Measurements from ENCODE around the gene LZTS3. TPM values are rescaled to one million over a fixed set of nuclear protein-coding genes. Genes with fewer than 3 reads are reported as not detected.

The LZTS3 gene
- total RNA-seq, 2 donors from 2014 or later: 26.8 to 27.7 TPM

GRCh38 chr20:3203315-3204123, 30.2 kb upstream of the LZTS3 start:
- Mint-ChIP-seq H3K4me3 (peak overlapping the region; percentile 94), H3K27me3 (ENCODE audit: insufficient read depth) (no peaks in the 10 kb centered on the region), H3K27ac (peak overlapping the region; percentile 96), H3K4me1 (peaks cover 6% of the 10 kb centered on the region), H3K9me3 (no peaks in the 10 kb centered on the region), H3K36me3 (ENCODE audit: low read depth) (peaks cover 33% of the 10 kb centered on the region)
- WGBS, 2 experiments (ENCODE audit: insufficient coverage in 1 of 2, insufficient read length in 1 of 2): 19 to 32% methylated on average over 19 to 31 of the region's 31 CpGs
- Histone ChIP-seq H3K9ac (ENCODE audit: extremely low read depth, low read length, poor library complexity, severe bottlenecking) (peak overlapping the region; percentile 67), H3K4me1 (ENCODE audit: control insufficient read depth, insufficient read depth, low read length) (no peaks in the 10 kb centered on the region), H3K27me3 (ENCODE audit: control insufficient read depth, insufficient read depth, low read length, poor library complexity, severe bottlenecking) (no peaks in the 10 kb centered on the region), H3K4me3 (ENCODE audit: low read length) (peak overlapping the region; percentile 95), H3K27ac (ENCODE audit: low read depth, low read length) (no peak overlapping the region), H3K9me3 (ENCODE audit: control insufficient read depth, low read length) (no peaks in the 10 kb centered on the region), H3K36me3 (ENCODE audit: control insufficient read depth, insufficient read depth, low read length) (peaks cover 32% of the 10 kb centered on the region)
- TF ChIP-seq CTCF (conservative IDR thresholded peaks at IDR 0.05): no peak
- DNase-seq: peak; percentile 54

DNA sequence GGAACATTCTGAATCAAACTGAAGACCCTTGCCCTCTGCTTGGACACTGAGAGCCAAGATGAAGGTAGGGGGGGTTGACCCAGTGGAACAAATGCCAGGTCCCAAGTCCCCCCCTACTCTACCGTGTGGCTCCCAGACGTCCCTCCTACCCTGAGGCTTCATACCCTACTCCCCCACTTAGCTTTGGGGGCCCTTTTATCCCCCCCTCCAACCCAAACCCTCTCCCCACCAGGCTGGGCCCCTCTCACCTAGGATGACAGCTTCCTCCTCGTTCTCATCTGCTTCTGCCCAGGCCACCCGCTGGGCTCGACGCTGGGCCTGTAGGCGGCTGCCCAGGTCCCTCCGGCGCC, 29.6 kb upstream of the LZTS3 start:
- H3K9me3 ChIP-seq (ENCODE audit: control insufficient read depth, low read length): no peaks in the 10 kb centered on the region
- peaks cover 34% of the 10 kb centered on the region for H3K36me3 Mint-ChIP-seq (ENCODE audit: low read depth)
- peak overlapping the region; percentile 94 for H3K4me3 Mint-ChIP-seq
- no peaks in the 10 kb centered on the region for H3K27me3 ChIP-seq (ENCODE audit: control insufficient read depth, insufficient read depth, low read length, poor library complexity, severe bottlenecking)
- no peak for TF ChIP-seq CTCF (conservative IDR thresholded peaks at IDR 0.05)
- no peak for DNase-seq
- WGBS, 2 experiments (ENCODE audit: insufficient coverage in 1 of 2, insufficient read length in 1 of 2): 66 to 80% methylated on average over 1 to 9 of the region's 9 CpGs
- H3K27ac ChIP-seq (ENCODE audit: low read depth, low read length): no peak overlapping the region
- no peak overlapping the region for H3K27ac Mint-ChIP-seq
- no peaks in the 10 kb centered on the region for H3K9me3 Mint-ChIP-seq
- H3K4me1 Mint-ChIP-seq: peaks cover 6% of the 10 kb centered on the region
- H3K9ac ChIP-seq (ENCODE audit: extremely low read depth, low read length, poor library complexity, severe bottlenecking): no peak overlapping the region
- H3K27me3 Mint-ChIP-seq (ENCODE audit: insufficient read depth): no peaks in the 10 kb centered on the region
- no peaks in the 10 kb centered on the region for H3K4me1 ChIP-seq (ENCODE audit: control insufficient read depth, insufficient read depth, low read length)
- peak overlapping the region; percentile 95 for H3K4me3 ChIP-seq (ENCODE audit: low read length)
- H3K36me3 ChIP-seq (ENCODE audit: control insufficient read depth, insufficient read depth, low read length): peaks cover 32% of the 10 kb centered on the region

GRCh38 chr20:3199976-3200755, 26.8 kb upstream of the LZTS3 start:
- Histone ChIP-seq H3K9ac (ENCODE audit: extremely low read depth, low read length, poor library complexity, severe bottlenecking) (no peak overlapping the region), H3K4me1 (ENCODE audit: control insufficient read depth, insufficient read depth, low read length) (no peaks in the 10 kb centered on the region), H3K36me3 (ENCODE audit: control insufficient read depth, insufficient read depth, low read length) (peaks cover 50% of the 10 kb centered on the region), H3K4me3 (ENCODE audit: low read length) (no peak overlapping the region), H3K27ac (ENCODE audit: low read depth, low read length) (no peak overlapping the region), H3K27me3 (ENCODE audit: control insufficient read depth, insufficient read depth, low read length, poor library complexity, severe bottlenecking) (no peaks in the 10 kb centered on the region), H3K9me3 (ENCODE audit: control insufficient read depth, low read length) (no peaks in the 10 kb centered on the region)
- no peak for TF ChIP-seq CTCF (conservative IDR thresholded peaks at IDR 0.05)
- no peaks in the 10 kb centered on the region for H3K9me3 Mint-ChIP-seq
- WGBS, 2 experiments (ENCODE audit: insufficient coverage in 1 of 2, insufficient read length in 1 of 2): 94% methylated on average over 16 to 27 of the region's 27 CpGs
- no peak overlapping the region for H3K4me3 Mint-ChIP-seq
- H3K27me3 Mint-ChIP-seq (ENCODE audit: insufficient read depth): no peaks in the 10 kb centered on the region
- peaks cover 6% of the 10 kb centered on the region for H3K4me1 Mint-ChIP-seq
- DNase-seq: no peak
- no peak overlapping the region for H3K27ac Mint-ChIP-seq
- peaks cover 56% of the 10 kb centered on the region for H3K36me3 Mint-ChIP-seq (ENCODE audit: low read depth)
